HCT116 (cell line): ENCODE data around the gene MYL6B. TPM values are rescaled to one million over a fixed set of nuclear protein-coding genes. Genes with fewer than 3 reads are reported as not detected.
A peak's percentile ranks its signal among the peaks of the same experiment; 100 is the strongest.

Experiments
- ATAC-seq: fragments of 200-7000 bp; cut with Tn5 transposase; 2 replicates; pipeline ENCODE4 v1.9.1; 2020; ENCODE audit warnings: mild to moderate bottlenecking, moderate library complexity
- BruUV-seq: library from RNA; stranded (reverse); fragments of 400-500 nt; replicated peaks from 2 replicates; lab custom pipeline; 2021; lab: Mats Ljungman, UMichigan
- CTCF ChIA-PET: fragments of 300-600 bp; sonication (Branson Sonifier 250); formaldehyde crosslinking; loops from one replicate; lab custom pipeline; 2021; ENCODE audit warnings: antibody characterized with exemption; lab: Charles Lee
- POLR2A ChIA-PET: fragments of 300-600, 350-600 bp; sonication (Branson Sonifier 250); formaldehyde crosslinking; loops from one replicate; lab custom pipeline; 2021; ENCODE audit warnings: antibody characterized with exemption; lab: Charles Lee
- RAD21 ChIA-PET, 2 experiments: fragments of 300-600 bp; sonication (Branson Sonifier 250); formaldehyde crosslinking; loops; one replicate each; lab custom pipeline; 2023; ENCODE audit warnings: low total read pairs in 2 of 2; ENCODE audit not compliant: uncharacterized antibody in 2 of 2, unreplicated experiment in 2 of 2, low non-redundant PET in 1 of 2; lab: Charles Lee
- DNase-seq: peaks from one replicate; pipeline ENCODE4 v3.0.0-alpha.2; 2010; ENCODE audit warnings: low read depth, low spot score
- H2AFZ ChIP-seq: fragments of 200-600 bp; shearing (Covaris generic), sonication (generic); 2 replicates; pipeline ENCODE4 v1.6.1; 2017; ENCODE audit warnings: low read depth, mixed run types, mixed read lengths, antibody characterized with exemption, low read length; ENCODE audit not compliant: poor library complexity, severe bottlenecking
- H3K27ac ChIP-seq: 2 replicates; pipeline ENCODE4 v1.5.1; 2012; ENCODE audit warnings: low read depth, low read length
- H3K27me3 ChIP-seq: fragments of 200-600 bp; sonication (generic); 2 replicates; pipeline ENCODE4 v1.6.1; 2016; ENCODE audit warnings: mixed run types, low read length, mixed read lengths; ENCODE audit not compliant: insufficient read depth
- H3K36me3 ChIP-seq, 2 experiments: fragments of 200-500 bp in 1 of 2; fragments of 200-600 bp in 1 of 2; sonication (Bioruptor generic) in 1 of 2; sonication (generic) in 1 of 2; 2 replicates each; pipeline versions ENCODE4 v1.5.1 to v1.6.1; 2014 to 2016; ENCODE audit warnings: low read length in 2 of 2, inconsistent platforms in 1 of 2, mixed read lengths in 1 of 2, mixed run types in 1 of 2; ENCODE audit not compliant: insufficient read depth in 2 of 2, control insufficient read depth in 1 of 2
- H3K4me1 ChIP-seq, 2 experiments: fragments of 200-600 bp in 1 of 2; sonication (generic) in 1 of 2; 2 replicates each; pipeline versions ENCODE4 v1.5.1 to v1.6.1; 2012 to 2017; ENCODE audit warnings: low read length in 2 of 2, inconsistent platforms in 1 of 2, mild to moderate bottlenecking in 1 of 2, mixed read lengths in 1 of 2, mixed run types in 1 of 2, moderate library complexity in 1 of 2; ENCODE audit not compliant: insufficient read depth in 2 of 2, control insufficient read depth in 1 of 2
- H3K4me2 ChIP-seq: fragments of 200-600 bp; sonication (generic); 2 replicates; pipeline ENCODE4 v1.6.1; 2017; ENCODE audit warnings: mixed run types, low read length, mixed read lengths
- H3K4me3 ChIP-seq, 2 experiments: fragments of 200-600 bp in 1 of 2; sonication (generic) in 1 of 2; replicated peaks in 1 of 2; 2 replicates each; pipeline ENCODE4 v1.5.1; 2011 to 2016; ENCODE audit warnings: low read length in 2 of 2, control low read depth in 1 of 2, low read depth in 1 of 2, mild to moderate bottlenecking in 1 of 2, mixed read lengths in 1 of 2, mixed run types in 1 of 2
- H3K79me2 ChIP-seq: fragments of 200-600 bp; sonication (generic); 2 replicates; pipeline ENCODE4 v1.6.1; 2017; ENCODE audit warnings: mild to moderate bottlenecking, mixed run types, low read length, moderate library complexity, mixed read lengths; ENCODE audit not compliant: insufficient read depth
- H3K9ac ChIP-seq: fragments of 200-600 bp; sonication (generic); 2 replicates; pipeline ENCODE4 v1.6.1; 2016; ENCODE audit warnings: low read length, mixed read lengths
- H3K9me2 ChIP-seq: fragments of 200-600 bp; sonication (generic), shearing (Covaris generic); 2 replicates; pipeline ENCODE4 v1.6.1; 2017; ENCODE audit warnings: mixed run types, mild to moderate bottlenecking, moderate library complexity; ENCODE audit not compliant: insufficient read depth
- H3K9me3 ChIP-seq, 2 experiments: fragments of 200-500 bp in 1 of 2; fragments of 200-600 bp in 1 of 2; sonication (Bioruptor generic) in 1 of 2; sonication (generic) in 1 of 2; 2 replicates each; pipeline ENCODE4 v1.6.1; 2014 to 2017; ENCODE audit warnings: low read length in 2 of 2, mixed read lengths in 2 of 2, inconsistent platforms in 1 of 2, low read depth in 1 of 2, mild to moderate bottlenecking in 1 of 2, mixed run types in 1 of 2, moderate library complexity in 1 of 2; ENCODE audit not compliant: control insufficient read depth in 1 of 2, insufficient read depth in 1 of 2
- H4K20me1 ChIP-seq: fragments of 200-600 bp; sonication (generic), shearing (Covaris generic); 2 replicates; pipeline ENCODE4 v1.6.1; 2017; ENCODE audit warnings: mixed run types, mild to moderate bottlenecking, moderate library complexity; ENCODE audit not compliant: insufficient read depth
- CEBPB ChIP-seq: IDR thresholded peaks from 2 replicates; pipeline ENCODE4 v1.6.1; 2012; ENCODE audit warnings: low read depth
- EGR1 ChIP-seq: IDR thresholded peaks from 2 replicates; pipeline ENCODE4 v1.6.1; 2012; ENCODE audit warnings: low read depth
- ELF1 ChIP-seq: IDR thresholded peaks from 2 replicates; pipeline ENCODE4 v1.6.1; 2012; ENCODE audit warnings: low read depth, borderline replicate concordance
- EZH2 ChIP-seq: fragments of 200-600 bp; sonication (generic); IDR thresholded peaks from 2 replicates; pipeline ENCODE4 v1.6.1; 2017; ENCODE audit warnings: antibody characterized with exemption, mixed run types
- EZH2phosphoT487 ChIP-seq: fragments of 200-600 bp; IDR thresholded peaks from 2 replicates; pipeline ENCODE4 v1.6.1; 2018; ENCODE audit warnings: antibody characterized with exemption, borderline replicate concordance
- POLR2A ChIP-seq: IDR thresholded peaks from 2 replicates; pipeline ENCODE4 v1.7.0; 2011; ENCODE audit warnings: borderline replicate concordance; ENCODE audit not compliant: insufficient read depth, insufficient read length; ENCODE audit errors: extremely low read depth
- RAD21 ChIP-seq: IDR thresholded peaks from 2 replicates; pipeline ENCODE4 v1.6.1; 2012; ENCODE audit warnings: low read depth, mild to moderate bottlenecking
- SRF ChIP-seq: IDR thresholded peaks from 2 replicates; pipeline ENCODE4 v1.6.1; 2012; ENCODE audit warnings: low read depth
- intact Hi-C: fragments of 100-400 bp; cut with micrococcal nuclease; formaldehyde crosslinking; loops from 2 replicates; pipeline ENCODE4 v1.10.0; 2022
- total RNA-seq: library from RNA; stranded (reverse); gene quantifications from one replicate; pipeline ENCODE4 v1.2.1, GENCODE V29; 2021; ENCODE audit not compliant: unreplicated experiment
- TF ChIP-seq, protein P1 (sequence below): IDR thresholded peaks from 2 replicates; pipeline ENCODE4 v1.6.1; 2011; ENCODE audit warnings: mild to moderate bottlenecking, low read length, moderate library complexity; ENCODE audit not compliant: insufficient replicate concordance; ENCODE audit errors: extremely low read depth
- TF ChIP-seq, protein P2 (sequence below), 3 experiments: fragments of 200-600 bp in 1 of 3; sonication (generic) in 1 of 3; IDR thresholded peaks in 2 of 3; conservative IDR thresholded peaks in 1 of 3; 2 replicates each; pipeline ENCODE4 v1.5.1; 2012 to 2017; ENCODE audit warnings: low read depth in 2 of 3, low read length in 2 of 3, antibody characterized with exemption in 1 of 3, borderline replicate concordance in 1 of 3, control low read depth in 1 of 3, mild to moderate bottlenecking in 1 of 3, mixed read lengths in 1 of 3, mixed run types in 1 of 3, moderate library complexity in 1 of 3; ENCODE audit not compliant: insufficient read depth in 1 of 3

The MYL6B gene
- total RNA-seq, 1 experiment from 2014 or later, result 94.3 TPM

DNA sequence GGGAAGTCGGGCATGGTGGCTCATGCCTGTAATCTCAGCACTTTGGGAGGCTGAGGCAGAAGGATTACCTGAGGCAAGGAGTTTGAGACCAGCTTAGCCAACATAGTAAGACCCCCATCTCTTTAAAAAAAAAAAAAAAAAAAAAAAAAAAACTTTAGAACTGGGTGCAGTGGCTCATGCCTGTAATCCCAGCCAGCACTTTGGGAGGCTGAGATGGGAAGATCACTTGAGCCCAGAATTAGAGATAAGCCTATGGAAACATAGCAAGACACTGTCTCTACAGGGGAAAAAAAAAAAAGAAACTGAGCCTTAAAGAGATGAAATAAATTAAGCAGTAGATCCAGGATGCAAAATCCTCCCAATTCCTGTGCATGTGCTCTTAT is 49.7 kb upstream of the MYL6B start:
- no TSS peak for BruUV-seq
- no peak for ATAC-seq
- Histone ChIP-seq H3K27me3 (no peaks in the 10 kb centered on the region), H3K9ac (no peak overlapping the region), H3K4me3 (no peak overlapping the region), H3K9me2 (no peaks in the 10 kb centered on the region), H3K36me3 (peaks cover 24 to 42% of the 10 kb centered on the region in 2 experiments), H3K27ac (no peak overlapping the region), H2AFZ (no peak overlapping the region), H4K20me1 (peaks cover 7% of the 10 kb centered on the region; the same call in 1 of the 2 replicates), H3K79me2 (peaks cover 34% of the 10 kb centered on the region), H3K4me1 (peaks cover 9 to 26% of the 10 kb centered on the region in 2 experiments), H3K4me2 (peak overlapping the region; percentile 93; the same call in 1 of the 2 replicates), H3K9me3 (no peaks in the 10 kb centered on the region)
- ChIA-PET POLR2A (no interaction called here), CTCF (no interaction called here), RAD21 (no interaction called here)
- intact Hi-C loops, result no loop called here
- TF ChIP-seq POLR2A (no peak), CEBPB (no peak), ELF1 (no peak), EZH2phosphoT487 (no peak), RAD21 (no peak), EZH2 (no peak), EGR1 (no peak), SRF (no peak)
- TF ChIP-seq, protein P1, sequence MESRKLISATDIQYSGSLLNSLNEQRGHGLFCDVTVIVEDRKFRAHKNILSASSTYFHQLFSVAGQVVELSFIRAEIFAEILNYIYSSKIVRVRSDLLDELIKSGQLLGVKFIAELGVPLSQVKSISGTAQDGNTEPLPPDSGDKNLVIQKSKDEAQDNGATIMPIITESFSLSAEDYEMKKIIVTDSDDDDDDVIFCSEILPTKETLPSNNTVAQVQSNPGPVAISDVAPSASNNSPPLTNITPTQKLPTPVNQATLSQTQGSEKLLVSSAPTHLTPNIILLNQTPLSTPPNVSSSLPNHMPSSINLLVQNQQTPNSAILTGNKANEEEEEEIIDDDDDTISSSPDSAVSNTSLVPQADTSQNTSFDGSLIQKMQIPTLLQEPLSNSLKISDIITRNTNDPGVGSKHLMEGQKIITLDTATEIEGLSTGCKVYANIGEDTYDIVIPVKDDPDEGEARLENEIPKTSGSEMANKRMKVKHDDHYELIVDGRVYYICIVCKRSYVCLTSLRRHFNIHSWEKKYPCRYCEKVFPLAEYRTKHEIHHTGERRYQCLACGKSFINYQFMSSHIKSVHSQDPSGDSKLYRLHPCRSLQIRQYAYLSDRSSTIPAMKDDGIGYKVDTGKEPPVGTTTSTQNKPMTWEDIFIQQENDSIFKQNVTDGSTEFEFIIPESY, result no peak
- TF ChIP-seq, protein P2, sequence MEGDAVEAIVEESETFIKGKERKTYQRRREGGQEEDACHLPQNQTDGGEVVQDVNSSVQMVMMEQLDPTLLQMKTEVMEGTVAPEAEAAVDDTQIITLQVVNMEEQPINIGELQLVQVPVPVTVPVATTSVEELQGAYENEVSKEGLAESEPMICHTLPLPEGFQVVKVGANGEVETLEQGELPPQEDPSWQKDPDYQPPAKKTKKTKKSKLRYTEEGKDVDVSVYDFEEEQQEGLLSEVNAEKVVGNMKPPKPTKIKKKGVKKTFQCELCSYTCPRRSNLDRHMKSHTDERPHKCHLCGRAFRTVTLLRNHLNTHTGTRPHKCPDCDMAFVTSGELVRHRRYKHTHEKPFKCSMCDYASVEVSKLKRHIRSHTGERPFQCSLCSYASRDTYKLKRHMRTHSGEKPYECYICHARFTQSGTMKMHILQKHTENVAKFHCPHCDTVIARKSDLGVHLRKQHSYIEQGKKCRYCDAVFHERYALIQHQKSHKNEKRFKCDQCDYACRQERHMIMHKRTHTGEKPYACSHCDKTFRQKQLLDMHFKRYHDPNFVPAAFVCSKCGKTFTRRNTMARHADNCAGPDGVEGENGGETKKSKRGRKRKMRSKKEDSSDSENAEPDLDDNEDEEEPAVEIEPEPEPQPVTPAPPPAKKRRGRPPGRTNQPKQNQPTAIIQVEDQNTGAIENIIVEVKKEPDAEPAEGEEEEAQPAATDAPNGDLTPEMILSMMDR (IDR thresholded peaks at IDR 0.05 in 2 of 3, conservative IDR thresholded peaks at IDR 0.05 in 1 of 3; ENCODE audit: borderline replicate concordance in 1 of 3, insufficient read depth in 1 of 3, low read depth in 2 of 3, low read length in 2 of 3), result no peak
- no peak for DNase-seq
